Measurements from ENCODE around the gene KRT7.

- no peak for TF ChIP-seq POLR2AphosphoS5 (IDR thresholded peaks at IDR 0.05; ENCODE audit: low read depth, low read length)
- no peak for TF ChIP-seq REST (IDR thresholded peaks at IDR 0.05; ENCODE audit: insufficient read depth in 1 of 2, low read depth in 2 of 2, low read length in 2 of 2)
These were observed 52.9 kb downstream of the KRT7 start for GRCh38 chr12:52285851-52286530.
